Fibroblast of mammary gland (primary cell): ENCODE measurements around the gene C15orf61.
A peak's percentile ranks its signal among the peaks of the same experiment; 100 is the strongest.

ENCODE experiments used
- DNase-seq: peaks from one replicate; pipeline ENCODE4 v3.0.0-alpha.2; 2010; ENCODE audit warnings: low read depth
- H3K4me3 ChIP-seq: 2 replicates; pipeline ENCODE4 v1.5.1; 2011; ENCODE audit warnings: low read depth, mild to moderate bottlenecking, low read length, moderate library complexity; ENCODE audit not compliant: control insufficient read depth
- CTCF ChIP-seq: conservative IDR thresholded peaks from 2 replicates; pipeline ENCODE4 v1.5.1; 2011; ENCODE audit warnings: low read depth, low read length, inconsistent platforms; ENCODE audit not compliant: control insufficient read depth, insufficient read depth

C15orf61 gene

GRCh38 chr15:67542420-67543347 lies 21.8 kb downstream of the C15orf61 start, which contains the start of gene MAP2K5:
TSS of gene MAP2K5 (plus strand) at chr15:67542703. CDS start at chr15:67543336, 633 bp downstream.
- no peak for TF ChIP-seq CTCF
- peak; percentile 62 for DNase-seq
- peak within 1 kb of the TSS; percentile 92 for H3K4me3 ChIP-seq

- peak; percentile 23 for DNase-seq
- peak overlapping the region; percentile 92 for H3K4me3 ChIP-seq
- no peak for TF ChIP-seq CTCF
These were observed 22.4 kb downstream of the C15orf61 start for GRCh38 chr15:67543348-67543718.

GRCh38 chr15:67544475-67544874 lies 23.5 kb downstream of the C15orf61 start:
- H3K4me3 ChIP-seq, result no peak overlapping the region
- no peak for DNase-seq
- TF ChIP-seq CTCF, result no peak

GRCh38 chr15:67545864-67546263 lies 24.9 kb downstream of the C15orf61 start:
- H3K4me3 ChIP-seq, result no peak overlapping the region
- DNase-seq, result no peak
- TF ChIP-seq CTCF, result no peak

- H3K4me3 ChIP-seq, result no peak overlapping the region
- TF ChIP-seq CTCF, result no peak
- no peak for DNase-seq
These were observed 26.1 kb downstream of the C15orf61 start for GRCh38 chr15:67547064-67547463.

- TF ChIP-seq CTCF, result no peak
- no peak overlapping the region for H3K4me3 ChIP-seq
- no peak for DNase-seq
These were observed 26.9 kb downstream of the C15orf61 start for GRCh38 chr15:67547836-67548235.
